LNCAP (cell line): ENCODE data around the gene ENG.

Experiments used
- CTCF ChIP-seq: fragments of 450-650 bp; IDR thresholded peaks from 2 replicates; pipeline ENCODE4 v1.5.1; 2017; ENCODE audit warnings: mild to moderate bottlenecking

The ENG gene

GRCh38 chr9:127802576-127803443 is 51.6 kb downstream of the ENG start, which contains the start of gene FPGS:
Gene FPGS (plus strand): TSS chr9:127802882. CDS start chr9:127802925, 43 bp downstream.
- no peak for TF ChIP-seq CTCF

GRCh38 chr9:127801955-127802575 is 52.4 kb downstream of the ENG start:
- TF ChIP-seq CTCF: peak; percentile 15; the same call in 1 of the 2 replicates

GRCh38 chr9:127796852-127797370 is 57.5 kb downstream of the ENG start:
- TF ChIP-seq CTCF: no peak

GRCh38 chr9:127796225-127796813 is 58.1 kb downstream of the ENG start:
- TF ChIP-seq CTCF: no peak

GRCh38 chr9:127794001-127794791 is 60.3 kb downstream of the ENG start:
- no peak for TF ChIP-seq CTCF

DNA sequence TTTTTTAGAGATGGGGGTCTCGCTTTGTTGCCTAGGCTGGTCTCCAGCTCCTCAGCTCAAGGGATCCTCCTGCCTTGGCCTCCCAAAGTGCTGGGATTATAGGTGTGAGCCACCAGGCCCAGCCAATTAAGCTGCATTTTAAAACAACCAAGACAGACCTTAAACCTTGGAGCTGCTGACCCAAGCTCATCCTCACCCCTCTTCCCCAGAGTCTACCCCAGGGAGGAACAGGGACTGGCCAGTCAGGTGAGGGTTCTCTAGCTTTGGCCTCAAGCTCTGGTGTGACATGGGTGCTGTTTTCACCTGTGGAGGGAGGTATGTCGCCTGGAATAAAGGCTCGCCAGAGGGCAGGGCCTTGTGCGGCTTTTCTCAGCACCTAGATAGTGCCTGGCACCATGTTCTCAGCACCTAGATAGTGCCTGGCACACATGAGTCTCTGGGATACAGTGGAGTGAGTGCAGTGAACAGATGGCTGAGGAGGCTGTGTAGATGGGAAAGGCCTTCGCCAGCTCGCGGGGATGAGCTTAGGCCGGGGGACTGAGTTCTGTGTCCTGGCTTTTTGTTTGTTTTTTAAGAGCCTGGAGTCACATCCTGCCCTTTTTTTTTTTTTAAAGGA is 61.3 kb downstream of the ENG start:
- no peak for TF ChIP-seq CTCF
